SK-MEL-5 (cell line): Measurements from ENCODE around the gene EIF2S3B. TPM values are rescaled to one million over a fixed set of nuclear protein-coding genes. Genes with fewer than 3 reads are reported as not detected.

Experiments used
- DNase-seq: peaks from one replicate; pipeline ENCODE4 v3.0.0-alpha.2; 2016; ENCODE audit warnings: low read depth, low spot score
- in situ Hi-C: cut with HindIII; loops from 2 replicates; pipeline ENCODE4 v1.10.0; 2016; ENCODE audit warnings: low sequenced_read_pairs, high pct_unique_total_duplicates, low pct_unique_long_range_greater_than_20kb
- small RNA-seq, 2 experiments: library from RNA; depleted of rRNA; stranded (forward); fragments of <200 nt; gene quantifications; one replicate each; pipeline ENCODE3, GENCODE V24; 2014
- total RNA-seq: library from RNA; depleted of rRNA; stranded (reverse); fragments of >200 nt; shearing (Covaris generic); gene quantifications from 2 replicates; pipeline ENCODE4 v1.2.3, GENCODE V29; 2014; rRNA removed

Gene EIF2S3B
- total RNA-seq, 1 experiment from 2014 or later = 2.5 TPM

GRCh38 chr12:10540776-10541205 lies 35.1 kb downstream of the EIF2S3B start:
- no peak for DNase-seq
- in situ Hi-C loops = no loop called here

- in situ Hi-C loops = no loop called here
- DNase-seq = no peak
Observed at GRCh38 chr12:10543499-10543898, 37.8 kb downstream of the EIF2S3B start.

GRCh38 chr12:10551375-10551774 lies 45.7 kb downstream of the EIF2S3B start:
- DNase-seq = no peak
- in situ Hi-C loops = no loop called here

GRCh38 chr12:10553148-10553547 lies 47.5 kb downstream of the EIF2S3B start:
- in situ Hi-C loops = no loop called here
- no peak for DNase-seq

- no peak for DNase-seq
- in situ Hi-C loops = no loop called here
Observed at GRCh38 chr12:10554228-10554755, 48.6 kb downstream of the EIF2S3B start.

GRCh38 chr12:10554756-10555481 lies 49.2 kb downstream of the EIF2S3B start:
- DNase-seq = no peak
- in situ Hi-C loops = no loop called here

- no peak for DNase-seq
- in situ Hi-C loops = no loop called here
Observed at GRCh38 chr12:10557329-10557728, 51.6 kb downstream of the EIF2S3B start.

GRCh38 chr12:10557766-10558165 lies 52.1 kb downstream of the EIF2S3B start:
- in situ Hi-C loops = no loop called here
- no peak for DNase-seq

Small RNAs within 50 kb of the gene (small RNA-seq; reads per million reads assigned to genes)
- gene SLC25A39P2 = 0 reads per million in 2 experiments

Other genes starting within 250 kb of the EIF2S3B start
- not detected in 2 replicates for gene KLRD1, start 198.0 kb upstream of the EIF2S3B start, total RNA-seq
- gene KLRK1, start 115.8 kb upstream of the EIF2S3B start, total RNA-seq = 0.50 and 1.2 TPM in 2 replicates
- gene KLRC4, start 96.1 kb upstream of the EIF2S3B start, total RNA-seq = 0.16 TPM in 1 of 2 replicates, not detected in the other
- gene KLRC3, start 85.3 kb upstream of the EIF2S3B start, total RNA-seq = 0.66 and 1.7 TPM in 2 replicates
- gene KLRC2, start 69.9 kb upstream of the EIF2S3B start, total RNA-seq = not detected in 2 replicates
- gene KLRC1, start 52.5 kb upstream of the EIF2S3B start, total RNA-seq = 0.21 and 0.24 TPM in 2 replicates
- 62.0 and 66.9 TPM in 2 replicates for gene MAGOHB, start 107.7 kb downstream of the EIF2S3B start, total RNA-seq
- 0.05 TPM in 1 of 2 replicates, not detected in the other for gene STYK1, start 168.2 kb downstream of the EIF2S3B start, total RNA-seq
- gene YBX3, start 217.4 kb downstream of the EIF2S3B start, total RNA-seq = 55.1 and 64.7 TPM in 2 replicates